Esophagus (tissue), 2 donors: Measurements from ENCODE around the gene ATF3. TPM values are rescaled to one million over a fixed set of nuclear protein-coding genes. Genes with fewer than 3 reads are reported as not detected.
A peak's percentile ranks its signal among the peaks of the same experiment; 100 is the strongest.

Experiments
- H3K27ac ChIP-seq, 2 donors: one replicate each; pipeline ENCODE4 v1.5.1; 2013; ENCODE audit warnings: low read depth in 2 of 2, mild to moderate bottlenecking in 2 of 2, inconsistent platforms in 1 of 2, low read length in 1 of 2, moderate library complexity in 1 of 2
- H3K27me3 ChIP-seq, 2 donors: one replicate each; pipeline ENCODE4 v1.6.1; 2013; ENCODE audit warnings: low read length in 2 of 2, control low read depth in 1 of 2, mild to moderate bottlenecking in 1 of 2; ENCODE audit not compliant: insufficient read depth in 2 of 2, control insufficient read depth in 1 of 2
- H3K36me3 ChIP-seq, 2 donors: one replicate each; pipeline ENCODE4 v1.6.1; 2013; ENCODE audit warnings: low read length in 1 of 2; ENCODE audit not compliant: control insufficient read depth in 2 of 2, insufficient read depth in 2 of 2
- H3K4me1 ChIP-seq, 2 donors: one replicate each; pipeline ENCODE4 v1.6.1; 2013; ENCODE audit warnings: low read length in 1 of 2; ENCODE audit not compliant: control insufficient read depth in 2 of 2, insufficient read depth in 2 of 2
- H3K4me3 ChIP-seq, 2 donors: one replicate each; pipeline ENCODE4 v1.5.1; 2013; ENCODE audit warnings: low read length in 2 of 2, mild to moderate bottlenecking in 2 of 2, low read depth in 1 of 2, moderate library complexity in 1 of 2
- H3K9me3 ChIP-seq, 2 donors: one replicate each; pipeline ENCODE4 v1.6.1; 2013; ENCODE audit warnings: mild to moderate bottlenecking in 2 of 2, low read depth in 1 of 2, low read length in 1 of 2, moderate library complexity in 1 of 2; ENCODE audit not compliant: control insufficient read depth in 2 of 2, insufficient read depth in 1 of 2
- WGBS, 2 donors: extraction: QIAGEN DNeasy Blood & Tissue Kit; methylation state at CpG; one replicate each; pipeline ENCODE4 v1.1.7; 2013; 5-methylcytosine and 5-hydroxymethylcytosine counted together
- polyA plus RNA-seq, 2 donors: library from polyadenylated mRNA; stranded (reverse); fragments of 200-250 nt; gene quantifications; one replicate each; pipeline ENCODE4 v1.2.3, GENCODE V29; 2013
- donor health status: healthy with polysubstance abuse.
- donor health status: Bipolar disorder and iron deficiency.

ATF3 gene
- polyA plus RNA-seq, 2 donors, result 4.7 to 9.2 TPM

GRCh38 chr1:212623603-212624002, 15.0 kb downstream of the ATF3 start:
- Histone ChIP-seq H3K4me3 (no peak overlapping the region), H3K27ac (no peak overlapping the region), H3K4me1 (no peaks in the 10 kb centered on the region), H3K36me3 (peaks cover 5 to 7% of the 10 kb centered on the region in 2 donors), H3K9me3 (no peaks in the 10 kb centered on the region), H3K27me3 (no peaks in the 10 kb centered on the region)
- WGBS, 2 donors, result 85 to 88% methylated on average over 2 of the region's 2 CpGs

DNA sequence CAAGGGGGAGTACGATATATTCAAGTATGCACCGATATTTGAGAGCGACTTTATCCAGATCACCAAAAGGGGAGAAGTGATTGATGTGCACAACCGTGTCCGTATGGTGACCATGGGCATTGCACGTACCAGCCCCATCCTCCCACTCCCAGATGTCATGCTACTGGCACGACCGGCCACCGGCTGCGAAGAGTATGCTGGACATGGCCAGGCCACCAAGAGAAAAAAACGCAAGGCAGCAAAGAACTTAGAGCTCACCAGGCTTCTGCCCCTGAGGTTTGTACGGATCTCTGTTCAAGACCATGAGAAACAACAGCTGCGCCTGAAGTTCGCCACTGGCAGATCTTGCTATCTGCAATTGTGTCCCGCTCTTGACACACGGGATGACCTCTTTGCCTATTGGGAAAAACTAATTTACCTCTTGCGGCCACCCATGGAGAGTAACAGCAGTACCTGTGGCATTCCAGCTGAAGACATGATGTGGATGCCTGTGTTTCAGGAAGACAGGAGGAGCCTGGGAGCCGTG, 16.5 kb downstream of the ATF3 start:
- no peak overlapping the region for H3K4me3 ChIP-seq
- no peak overlapping the region for H3K27ac ChIP-seq
- no peaks in the 10 kb centered on the region for H3K4me1 ChIP-seq
- WGBS, 2 donors, result 91 to 93% methylated on average over 18 of the region's 18 CpGs
- H3K36me3 ChIP-seq, result no peaks in the 10 kb centered on the region
- no peaks in the 10 kb centered on the region for H3K9me3 ChIP-seq
- no peaks in the 10 kb centered on the region for H3K27me3 ChIP-seq

GRCh38 chr1:212625781-212626450, 17.4 kb downstream of the ATF3 start:
- WGBS, 2 donors, result 91 to 94% methylated on average over 19 of the region's 19 CpGs
- no peaks in the 10 kb centered on the region for H3K4me1 ChIP-seq
- no peaks in the 10 kb centered on the region for H3K27me3 ChIP-seq
- H3K36me3 ChIP-seq, result no peaks in the 10 kb centered on the region
- H3K27ac ChIP-seq, result no peak overlapping the region
- H3K9me3 ChIP-seq, result no peaks in the 10 kb centered on the region
- H3K4me3 ChIP-seq, result no peak overlapping the region

- no peaks in the 10 kb centered on the region for H3K36me3 ChIP-seq
- WGBS, 2 donors, result 90% methylated on average over 5 of the region's 5 CpGs
- no peaks in the 10 kb centered on the region for H3K27me3 ChIP-seq
- H3K9me3 ChIP-seq, result no peaks in the 10 kb centered on the region
- no peak overlapping the region for H3K27ac ChIP-seq
- H3K4me1 ChIP-seq, result no peaks in the 10 kb centered on the region
- H3K4me3 ChIP-seq, result no peak overlapping the region
Measured at GRCh38 chr1:212628046-212628445, 19.5 kb downstream of the ATF3 start.

DNA sequence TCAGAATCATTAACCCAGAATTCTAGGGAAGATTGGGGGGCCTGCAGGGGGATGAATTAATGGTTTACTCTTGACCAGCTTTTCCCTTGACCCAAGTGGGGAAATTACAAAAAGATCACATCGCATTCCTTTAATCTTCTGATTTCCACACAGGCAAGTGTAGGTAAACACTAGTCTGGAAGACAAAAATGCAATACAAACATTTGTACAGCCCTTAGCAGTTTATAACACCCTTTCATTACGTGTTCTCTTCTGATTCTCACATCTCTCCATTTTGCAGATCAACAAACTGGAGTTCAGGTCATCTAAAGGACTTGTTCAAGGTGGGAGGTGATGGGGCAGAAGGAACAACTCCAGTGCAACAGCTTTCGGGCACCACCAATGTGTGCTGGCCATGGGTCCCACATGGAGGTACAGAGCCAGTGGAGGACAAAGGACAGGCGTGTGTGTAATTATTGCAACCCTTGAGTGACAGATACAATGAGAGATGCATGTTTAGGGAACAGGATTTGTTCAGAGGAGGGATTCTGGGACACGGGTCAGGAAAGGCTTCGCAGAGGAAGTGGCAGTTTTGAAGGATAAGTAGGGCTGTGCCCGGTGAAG, 20.4 kb downstream of the ATF3 start:
- Histone ChIP-seq H3K4me3 (no peak overlapping the region), H3K27me3 (no peaks in the 10 kb centered on the region), H3K9me3 (no peaks in the 10 kb centered on the region), H3K36me3 (no peaks in the 10 kb centered on the region), H3K4me1 (no peaks in the 10 kb centered on the region), H3K27ac (no peak overlapping the region)
- 87 to 90% methylated on average over 7 of the region's 7 CpGs for WGBS, 2 donors

- Histone ChIP-seq H3K27me3 (no peaks in the 10 kb centered on the region), H3K4me1 (no peaks in the 10 kb centered on the region), H3K4me3 (no peak overlapping the region), H3K36me3 (no peaks in the 10 kb centered on the region), H3K9me3 (no peaks in the 10 kb centered on the region), H3K27ac (no peak overlapping the region)
- WGBS, 2 donors, result 73 to 87% methylated on average over 5 of the region's 5 CpGs
Measured at GRCh38 chr1:212629450-212630157, 21.0 kb downstream of the ATF3 start.

DNA sequence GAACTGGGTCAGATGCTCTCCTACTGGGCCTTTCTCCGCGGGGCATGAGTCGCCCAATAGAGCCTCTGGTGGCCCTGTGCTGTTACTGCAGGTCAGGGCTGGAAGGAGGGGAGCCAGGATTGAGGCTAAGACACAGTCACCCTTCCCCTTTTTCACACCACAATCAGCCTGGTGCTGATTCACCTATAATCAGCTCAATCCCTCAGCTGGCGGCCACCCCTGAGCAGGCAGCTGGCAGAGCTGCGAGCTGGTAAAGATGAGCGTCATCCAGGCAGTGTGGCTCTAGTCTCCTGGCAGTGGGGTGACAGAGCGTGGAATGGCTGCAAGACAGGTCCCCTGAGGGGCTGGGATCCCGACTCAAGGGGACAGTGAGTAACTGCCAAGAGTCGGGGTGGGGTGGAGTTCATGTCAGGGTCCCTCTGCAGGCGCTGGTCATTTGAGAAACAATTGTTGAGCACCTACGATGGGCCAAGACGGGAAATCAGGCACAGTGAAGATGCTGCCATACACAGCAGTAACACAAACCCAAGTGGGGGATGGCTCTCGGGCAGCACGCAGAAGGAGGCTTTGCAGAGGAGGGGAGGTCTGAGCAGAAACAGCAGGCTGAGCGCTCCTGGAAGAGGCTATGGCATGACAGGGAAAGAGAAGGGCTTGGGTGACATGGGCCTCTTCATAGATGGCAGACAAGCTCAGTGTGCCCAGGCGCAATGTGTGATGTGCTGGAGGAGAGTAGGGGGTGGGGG, 21.8 kb downstream of the ATF3 start:
- no peaks in the 10 kb centered on the region for H3K9me3 ChIP-seq
- 63 to 67% methylated on average over 16 of the region's 16 CpGs for WGBS, 2 donors
- no peak overlapping the region for H3K4me3 ChIP-seq

DNA sequence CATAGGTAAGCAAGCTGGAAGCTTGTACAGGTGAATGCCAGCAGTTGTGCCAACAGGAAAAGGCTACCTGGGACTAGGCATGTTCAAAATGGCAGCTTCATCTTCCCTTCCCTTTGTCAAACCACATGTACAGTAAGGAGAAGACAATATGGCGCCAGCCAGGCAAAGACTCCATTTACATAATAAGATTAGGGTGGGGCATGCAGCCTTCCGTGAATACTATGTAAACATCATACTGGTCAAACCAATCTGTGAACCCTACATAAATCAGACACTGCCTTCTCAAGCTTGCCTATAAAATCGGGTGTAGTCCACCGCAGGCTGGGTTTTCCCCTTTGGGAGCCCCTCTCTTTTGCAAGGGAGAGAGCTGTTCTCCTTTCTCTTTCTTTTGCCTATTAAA, 24.6 kb downstream of the ATF3 start:
- H3K36me3 ChIP-seq, result no peaks in the 10 kb centered on the region
- H3K4me1 ChIP-seq, result peaks cover 2% of the 10 kb centered on the region in 2 donors
- WGBS, 2 donors, result 45 to 61% methylated on average over 4 of the region's 4 CpGs
- peak overlapping the region in 1 of 2 donors; percentile 5 for H3K27ac ChIP-seq
- no peaks in the 10 kb centered on the region for H3K9me3 ChIP-seq
- no peaks in the 10 kb centered on the region for H3K27me3 ChIP-seq
- peak overlapping the region in 1 of 2 donors; percentile 31 for H3K4me3 ChIP-seq

More for the DNA sequence above, 21.8 kb downstream of the ATF3 start:
- H3K27me3 ChIP-seq, result no peaks in the 10 kb centered on the region
- peaks cover 0 to 1% of the 10 kb centered on the region in 2 donors for H3K4me1 ChIP-seq
- no peak overlapping the region for H3K27ac ChIP-seq
- no peaks in the 10 kb centered on the region for H3K36me3 ChIP-seq

DNA sequence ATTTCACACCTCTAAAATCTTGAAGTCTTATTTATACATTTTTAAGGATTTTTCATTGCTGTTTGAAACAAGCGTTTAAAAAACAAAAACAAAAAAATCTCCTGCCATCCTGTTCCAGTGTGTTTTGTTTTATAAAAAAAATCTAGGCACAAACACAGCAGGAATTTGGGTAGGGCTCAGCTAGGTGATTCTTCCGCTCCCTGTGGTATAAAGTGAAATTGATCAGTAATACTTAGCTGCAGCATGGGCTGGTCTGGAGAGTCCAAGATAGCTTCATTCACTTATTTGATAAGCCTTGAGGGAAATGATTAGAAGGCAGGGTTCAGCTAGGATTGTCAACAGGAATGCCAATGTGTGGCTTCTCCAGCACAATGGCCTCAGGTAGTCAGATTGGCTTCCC, 25.7 kb downstream of the ATF3 start:
- Histone ChIP-seq H3K36me3 (no peaks in the 10 kb centered on the region), H3K9me3 (peaks cover 0 to 2% of the 10 kb centered on the region in 2 donors), H3K4me1 (peaks cover 2% of the 10 kb centered on the region in 2 donors), H3K27me3 (no peaks in the 10 kb centered on the region), H3K4me3 (no peak overlapping the region), H3K27ac (no peak overlapping the region)
- WGBS, 2 donors, result 97% methylated on average over 2 of the region's 2 CpGs
